Dermis microvascular lymphatic vessel endothelial cell (primary cell): Measurements from ENCODE around the gene MIGA2. TPM values are rescaled to one million over a fixed set of nuclear protein-coding genes. Genes with fewer than 3 reads are reported as not detected.

Experiments used
- DNase-seq, 2 donors: peaks; one replicate each; pipeline versions ENCODE4 v3.0.0 to v3.0.0-alpha.2; 2010; ENCODE audit warnings: low read depth in 2 of 2
- total RNA-seq: library from RNA; depleted of rRNA; stranded (reverse); fragments of >200 nt; gene quantifications from 2 replicates; pipeline ENCODE4 v1.2.1, GENCODE V29; 2014

MIGA2 gene
- total RNA-seq, 1 donor from 2014 or later = 15.5 TPM

GRCh38 chr9:129035838-129036237 lies 588 bp upstream of the MIGA2 start:
- DNase-seq = peak in 1 of 2 donors; percentile 6

- no peak for DNase-seq
These were observed 719 bp downstream of the MIGA2 start for GRCh38 chr9:129036923-129037766.

- no peak for DNase-seq
These were observed 1.3 kb downstream of the MIGA2 start for GRCh38 chr9:129037767-129038098.

- no peak for DNase-seq
These were observed 1.9 kb downstream of the MIGA2 start for GRCh38 chr9:129038109-129038852.

GRCh38 chr9:129040113-129040643 lies 3.8 kb downstream of the MIGA2 start:
- DNase-seq = no peak

- no peak for DNase-seq
These were observed 5.6 kb downstream of the MIGA2 start for GRCh38 chr9:129042016-129042415.

- DNase-seq = peak; percentile 12 to 13
These were observed 16.2 kb downstream of the MIGA2 start for GRCh38 chr9:129052592-129052991.

GRCh38 chr9:129053020-129053419 lies 16.6 kb downstream of the MIGA2 start:
- DNase-seq = no peak

- DNase-seq = no peak
These were observed 17.9 kb downstream of the MIGA2 start for GRCh38 chr9:129054163-129054851.

GRCh38 chr9:129058965-129059795 lies 22.8 kb downstream of the MIGA2 start:
- DNase-seq = no peak

- DNase-seq = no peak
These were observed 23.7 kb downstream of the MIGA2 start for GRCh38 chr9:129059796-129060785.

GRCh38 chr9:129060991-129061390 lies 24.6 kb downstream of the MIGA2 start:
- no peak for DNase-seq

GRCh38 chr9:129063061-129063460 lies 26.6 kb downstream of the MIGA2 start:
- no peak for DNase-seq

GRCh38 chr9:129064499-129064908 lies 28.1 kb downstream of the MIGA2 start:
- DNase-seq = no peak

- DNase-seq = no peak
These were observed 31.7 kb downstream of the MIGA2 start for GRCh38 chr9:129068110-129068509.

GRCh38 chr9:129068990-129069861 lies 32.8 kb downstream of the MIGA2 start:
- DNase-seq = no peak

- DNase-seq = no peak
These were observed 33.6 kb downstream of the MIGA2 start for GRCh38 chr9:129069862-129070641.
